ENCODE results near the gene GRHL1. TPM values are rescaled to one million over a fixed set of nuclear protein-coding genes. Genes with fewer than 3 reads are reported as not detected.

The GRHL1 gene
- total and polyA plus RNA-seq, 2 donors (not counting 3 experiments of a cell fraction or from before 2014, with no cell fraction given), result 0.37 to 1.1 TPM

DNA sequence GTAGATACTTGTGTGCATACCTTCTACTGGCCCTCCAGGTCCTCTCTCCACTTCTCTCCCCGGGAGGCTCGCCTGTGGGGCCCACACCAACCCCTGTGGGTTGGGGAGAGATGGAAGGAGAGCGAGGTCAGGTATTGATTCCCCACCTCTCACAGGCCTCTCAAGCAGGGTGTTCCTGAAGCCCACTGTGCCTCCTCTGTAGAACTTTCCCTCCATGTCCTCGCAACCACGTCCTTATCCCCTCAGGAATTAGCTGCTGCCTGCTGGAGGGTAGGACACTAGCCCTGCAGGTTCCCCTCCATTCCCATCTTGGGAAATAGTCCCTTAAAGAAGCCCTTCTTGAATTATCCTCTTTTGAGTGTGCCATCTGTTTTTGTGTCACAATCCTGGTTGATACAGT lies 52.9 kb downstream of the GRHL1 start:
- H3K9me1 ChIP-seq (replicated peaks; ENCODE audit: control insufficient read depth, extremely low read depth, insufficient read depth, low read length), result no peaks in the 10 kb centered on the region

GRCh38 chr2:10004836-10005235 lies 53.3 kb downstream of the GRHL1 start:
- intact Hi-C loops (cut with micrococcal nuclease), result no loop called here

More for the DNA sequence above, 52.9 kb downstream of the GRHL1 start:
- Histone ChIP-seq H3K27ac (ENCODE audit: insufficient read depth, low read depth, low read length) (no peak overlapping the region), H3K9ac (replicated peaks; ENCODE audit: extremely low read depth, insufficient read depth, low read length) (no peak overlapping the region), H3K79me2 (ENCODE audit: control insufficient read depth, insufficient read depth, low read length) (no peaks in the 10 kb centered on the region), H3K9me3 (replicated peaks; ENCODE audit: control insufficient read depth, insufficient read depth, low read length) (no peaks in the 10 kb centered on the region), H3K4me3 (replicated peaks in 1 of 3; ENCODE audit: insufficient read depth in 1 of 3, low read depth in 1 of 3, low read length in 3 of 3) (no peak overlapping the region), H2AFZ (ENCODE audit: low read depth, low read length) (no peak overlapping the region), H3K4me1 (ENCODE audit: control insufficient read depth, extremely low read depth, insufficient read depth, low read length) (no peaks in the 10 kb centered on the region), H3K27me3 (ENCODE audit: control insufficient read depth in 2 of 2, insufficient read depth in 2 of 2, low read length in 2 of 2) (no peaks in the 10 kb centered on the region), H3K4me2 (ENCODE audit: insufficient read depth, low read length) (no peak overlapping the region), H4K20me1 (replicated peaks; ENCODE audit: control insufficient read depth, extremely low read depth, insufficient read depth, low read length) (no peaks in the 10 kb centered on the region), H3K36me3 (ENCODE audit: control insufficient read depth in 2 of 2, extremely low read depth in 1 of 2, insufficient read depth in 2 of 2, low read length in 2 of 2) (no peaks in the 10 kb centered on the region)
- no peak for DNase-seq (ENCODE audit: low read depth, low spot score)
- no peak for TF ChIP-seq POLR2AphosphoS5 (IDR thresholded peaks at IDR 0.05; ENCODE audit: insufficient read depth, low read depth, low read length)
- no peak for TF ChIP-seq GATA2 (IDR thresholded peaks at IDR 0.05; ENCODE audit: insufficient read depth, insufficient read length, low read depth, low read length)
- intact Hi-C loops (cut with micrococcal nuclease) (no loop called here), dilution Hi-C loops (cut with MboI; ENCODE audit: extremely low pct_ligation_motif_present, low sequenced_read_pairs) (no loop called here)
- BruUV-seq (replicated peaks), result no TSS peak
- FAIRE-seq, result no peak
- ChIA-PET CTCF (interaction anchor here (5.7 kb wide), 1 partner anchor 21 kb away, joined by 53 read pairs; no protein-coding TSS in a partner anchor), POLR2A (no interaction called here)

More at GRCh38 chr2:10004836-10005235, 53.3 kb downstream of the GRHL1 start:
- BruUV-seq (replicated peaks), result no TSS peak
- Histone ChIP-seq H3K36me3 (ENCODE audit: control insufficient read depth in 2 of 2, extremely low read depth in 1 of 2, insufficient read depth in 2 of 2, low read length in 2 of 2) (no peaks in the 10 kb centered on the region), H3K4me3 (replicated peaks in 1 of 3; ENCODE audit: insufficient read depth in 1 of 3, low read depth in 1 of 3, low read length in 3 of 3) (no peak overlapping the region), H4K20me1 (replicated peaks; ENCODE audit: control insufficient read depth, extremely low read depth, insufficient read depth, low read length) (no peaks in the 10 kb centered on the region), H3K9me1 (replicated peaks; ENCODE audit: control insufficient read depth, extremely low read depth, insufficient read depth, low read length) (no peaks in the 10 kb centered on the region), H3K4me1 (ENCODE audit: control insufficient read depth, extremely low read depth, insufficient read depth, low read length) (no peaks in the 10 kb centered on the region), H3K4me2 (ENCODE audit: insufficient read depth, low read length) (no peak overlapping the region), H3K9me3 (replicated peaks; ENCODE audit: control insufficient read depth, insufficient read depth, low read length) (no peaks in the 10 kb centered on the region), H3K27ac (ENCODE audit: insufficient read depth, low read depth, low read length) (no peak overlapping the region), H3K27me3 (ENCODE audit: control insufficient read depth in 2 of 2, insufficient read depth in 2 of 2, low read length in 2 of 2) (no peaks in the 10 kb centered on the region), H3K9ac (replicated peaks; ENCODE audit: extremely low read depth, insufficient read depth, low read length) (no peak overlapping the region), H3K79me2 (ENCODE audit: control insufficient read depth, insufficient read depth, low read length) (no peaks in the 10 kb centered on the region), H2AFZ (ENCODE audit: low read depth, low read length) (no peak overlapping the region)
- FAIRE-seq, result no peak
- TF ChIP-seq GATA2 (IDR thresholded peaks at IDR 0.05; ENCODE audit: insufficient read depth, insufficient read length, low read depth, low read length) (no peak), EZH2 (IDR thresholded peaks at IDR 0.05; ENCODE audit: borderline replicate concordance, low read depth, low read length, severe bottlenecking) (no peak), MYC (IDR thresholded peaks at IDR 0.05; ENCODE audit: low read depth, low read length) (no peak), POLR2A (IDR thresholded peaks at IDR 0.05; ENCODE audit: low read depth, low read length) (no peak), FOS (IDR thresholded peaks at IDR 0.05; ENCODE audit: borderline replicate concordance, insufficient read depth, low read length) (no peak), POLR2AphosphoS5 (IDR thresholded peaks at IDR 0.05; ENCODE audit: insufficient read depth, low read depth, low read length) (no peak), MAX (IDR thresholded peaks at IDR 0.05; ENCODE audit: insufficient read depth, insufficient read length) (no peak), CTCF (IDR thresholded peaks at IDR 0.05; ENCODE audit: extremely low read depth in 1 of 2, insufficient read depth in 1 of 2, low read depth in 1 of 2, low read length in 2 of 2) (no peak), JUN (IDR thresholded peaks at IDR 0.05; ENCODE audit: borderline replicate concordance, insufficient read depth, insufficient read length, low read depth) (no peak)
- POLR2A ChIA-PET, result no interaction called here
- no peak for DNase-seq (ENCODE audit: low read depth, low spot score)
- dilution Hi-C loops (cut with MboI; ENCODE audit: extremely low pct_ligation_motif_present, low sequenced_read_pairs), result no loop called here
- CTCF ChIA-PET, result interaction anchor here (5.7 kb wide), 1 partner anchor 21 kb away, joined by 53 read pairs; no protein-coding TSS in a partner anchor

All from endothelial cell of umbilical vein (primary cell).